ENCODE results near the gene NXN.
A peak's percentile ranks its signal among the peaks of the same experiment; 100 is the strongest.
"Not testable (repeated sequence)": the region's sequence is repeated elsewhere in the genome, so short reads cannot be mapped to it uniquely, and the experiment has no call there.

NXN gene

GRCh38 chr17:996554-997344, 17.2 kb upstream of the NXN start, which contains the start of gene TIMM22:
TSS of gene TIMM22 (plus strand) at chr17:997129. CDS start at chr17:997143, 14 bp downstream.
- peak; percentile 95 for DNase-seq (ENCODE audit: insufficient read length)
- peak; percentile 98 for FAIRE-seq
- TF ChIP-seq POLR2A (IDR thresholded peaks at IDR 0.05; ENCODE audit: low read depth, low read length) (peak; percentile 91), POLR2AphosphoS5 (IDR thresholded peaks at IDR 0.05; ENCODE audit: low read depth, low read length) (peak; percentile 76; the same call in 1 of the 2 replicates), TAF1 (IDR thresholded peaks at IDR 0.05; ENCODE audit: borderline replicate concordance, low read depth, low read length) (peak; percentile 99)

DNA sequence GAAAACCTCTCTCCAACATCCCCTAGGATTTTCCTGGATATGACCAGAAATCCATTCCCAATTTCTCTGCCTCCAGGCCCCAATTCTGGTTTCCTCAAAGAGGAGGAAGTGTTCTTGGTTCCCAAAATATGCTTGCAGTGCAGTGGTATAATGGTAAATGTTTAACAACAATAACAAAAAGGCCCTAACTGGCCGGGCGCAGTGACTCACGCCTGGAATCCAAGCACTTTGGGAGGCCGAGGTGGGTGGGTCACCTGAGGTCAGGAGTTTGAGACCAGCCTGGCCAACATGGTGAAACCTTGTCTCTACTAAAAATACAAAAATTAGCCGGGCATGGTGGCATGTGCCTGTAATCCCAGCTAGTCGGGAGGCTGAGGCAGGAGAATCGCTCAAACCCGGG, 15.7 kb upstream of the NXN start:
- not testable (repeated sequence) for DNase-seq (ENCODE audit: insufficient read length); FAIRE-seq

GRCh38 chr17:992933-993332, 13.4 kb upstream of the NXN start:
- TF ChIP-seq TAF1 (IDR thresholded peaks at IDR 0.05; ENCODE audit: borderline replicate concordance, low read depth, low read length), result no peak
- TF ChIP-seq POLR2AphosphoS5 (IDR thresholded peaks at IDR 0.05; ENCODE audit: low read depth, low read length), result no peak
- TF ChIP-seq POLR2A (IDR thresholded peaks at IDR 0.05; ENCODE audit: low read depth, low read length), result no peak
- DNase-seq (ENCODE audit: insufficient read length) (no peak), FAIRE-seq (no peak)

GRCh38 chr17:988561-988960, 9.0 kb upstream of the NXN start:
- FAIRE-seq (no peak), DNase-seq (ENCODE audit: insufficient read length) (no peak)
- no peak for TF ChIP-seq TAF1 (IDR thresholded peaks at IDR 0.05; ENCODE audit: borderline replicate concordance, low read depth, low read length)
- no peak for TF ChIP-seq POLR2AphosphoS5 (IDR thresholded peaks at IDR 0.05; ENCODE audit: low read depth, low read length)
- TF ChIP-seq POLR2A (IDR thresholded peaks at IDR 0.05; ENCODE audit: low read depth, low read length), result no peak

- TF ChIP-seq TAF1 (IDR thresholded peaks at IDR 0.05; ENCODE audit: borderline replicate concordance, low read depth, low read length) (no peak), POLR2A (IDR thresholded peaks at IDR 0.05; ENCODE audit: low read depth, low read length) (no peak), POLR2AphosphoS5 (IDR thresholded peaks at IDR 0.05; ENCODE audit: low read depth, low read length) (no peak)
- DNase-seq (ENCODE audit: insufficient read length), result no peak
- no peak for FAIRE-seq
These were observed 8.4 kb upstream of the NXN start for GRCh38 chr17:987931-988330.

- DNase-seq (ENCODE audit: insufficient read length) (no peak), FAIRE-seq (no peak)
- TF ChIP-seq TAF1 (IDR thresholded peaks at IDR 0.05; ENCODE audit: borderline replicate concordance, low read depth, low read length) (no peak), POLR2AphosphoS5 (IDR thresholded peaks at IDR 0.05; ENCODE audit: low read depth, low read length) (no peak), POLR2A (IDR thresholded peaks at IDR 0.05; ENCODE audit: low read depth, low read length) (no peak)
These were observed 6.8 kb upstream of the NXN start for GRCh38 chr17:986322-986929.

DNA sequence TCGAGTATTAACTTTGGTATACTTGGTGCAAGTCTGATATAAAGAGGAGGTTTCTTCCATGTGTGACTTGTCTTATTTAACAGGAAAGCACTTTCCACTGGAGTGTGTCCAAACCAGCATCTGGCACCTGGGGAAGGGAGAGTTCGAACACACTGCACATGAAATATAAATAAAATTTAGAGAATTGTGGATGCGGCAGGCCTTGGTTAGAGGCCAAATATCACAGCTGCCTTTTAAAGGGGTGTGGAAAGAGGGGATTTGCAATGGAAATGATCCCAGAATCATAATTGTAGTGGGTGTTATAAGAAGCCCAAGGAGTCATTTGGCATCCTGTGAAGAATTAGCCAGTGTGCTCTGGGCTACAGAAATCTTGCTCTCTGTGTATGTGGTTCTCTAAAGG, 4.3 kb upstream of the NXN start:
- FAIRE-seq (no peak), DNase-seq (ENCODE audit: insufficient read length) (no peak)
- TF ChIP-seq TAF1 (IDR thresholded peaks at IDR 0.05; ENCODE audit: borderline replicate concordance, low read depth, low read length) (no peak), POLR2A (IDR thresholded peaks at IDR 0.05; ENCODE audit: low read depth, low read length) (no peak), POLR2AphosphoS5 (IDR thresholded peaks at IDR 0.05; ENCODE audit: low read depth, low read length) (no peak)

GRCh38 chr17:981292-981658, 1.7 kb upstream of the NXN start:
- no peak for DNase-seq (ENCODE audit: insufficient read length)
- FAIRE-seq, result no peak
- no peak for TF ChIP-seq POLR2AphosphoS5 (IDR thresholded peaks at IDR 0.05; ENCODE audit: low read depth, low read length)
- TF ChIP-seq TAF1 (IDR thresholded peaks at IDR 0.05; ENCODE audit: borderline replicate concordance, low read depth, low read length), result no peak
- no peak for TF ChIP-seq POLR2A (IDR thresholded peaks at IDR 0.05; ENCODE audit: low read depth, low read length)

GRCh38 chr17:980406-981291, 1.1 kb upstream of the NXN start:
- TF ChIP-seq POLR2AphosphoS5 (IDR thresholded peaks at IDR 0.05; ENCODE audit: low read depth, low read length) (no peak), TAF1 (IDR thresholded peaks at IDR 0.05; ENCODE audit: borderline replicate concordance, low read depth, low read length) (no peak), POLR2A (IDR thresholded peaks at IDR 0.05; ENCODE audit: low read depth, low read length) (no peak)
- DNase-seq (ENCODE audit: insufficient read length) (no peak), FAIRE-seq (peak; percentile 73)

DNA sequence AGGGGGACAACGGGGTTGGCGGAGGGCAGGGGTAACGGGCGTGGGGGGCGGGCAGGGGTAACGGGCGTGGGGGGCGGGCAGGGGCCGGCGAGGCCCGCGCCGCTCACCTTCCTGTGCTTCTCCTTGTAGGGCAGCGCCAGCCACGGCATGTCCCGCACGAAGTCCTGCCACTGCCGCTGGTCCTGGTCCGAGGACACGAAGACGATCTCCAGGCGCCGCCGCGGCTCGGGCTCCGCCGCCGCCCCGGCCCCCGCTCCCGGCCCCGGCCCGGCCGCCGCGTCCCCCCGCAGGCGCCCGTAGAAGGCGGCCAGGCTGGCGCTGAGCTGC, 401 bp downstream of the NXN start:
- TF ChIP-seq POLR2AphosphoS5 (IDR thresholded peaks at IDR 0.05; ENCODE audit: low read depth, low read length), result no peak
- TF ChIP-seq TAF1 (IDR thresholded peaks at IDR 0.05; ENCODE audit: borderline replicate concordance, low read depth, low read length), result no peak
- no peak for TF ChIP-seq POLR2A (IDR thresholded peaks at IDR 0.05; ENCODE audit: low read depth, low read length)
- DNase-seq (ENCODE audit: insufficient read length) (no peak), FAIRE-seq (no peak)
